ENCODE data around the gene JPT2.

- no peak for TF ChIP-seq POLR2A (IDR thresholded peaks at IDR 0.05)
- TF ChIP-seq, protein P1, sequence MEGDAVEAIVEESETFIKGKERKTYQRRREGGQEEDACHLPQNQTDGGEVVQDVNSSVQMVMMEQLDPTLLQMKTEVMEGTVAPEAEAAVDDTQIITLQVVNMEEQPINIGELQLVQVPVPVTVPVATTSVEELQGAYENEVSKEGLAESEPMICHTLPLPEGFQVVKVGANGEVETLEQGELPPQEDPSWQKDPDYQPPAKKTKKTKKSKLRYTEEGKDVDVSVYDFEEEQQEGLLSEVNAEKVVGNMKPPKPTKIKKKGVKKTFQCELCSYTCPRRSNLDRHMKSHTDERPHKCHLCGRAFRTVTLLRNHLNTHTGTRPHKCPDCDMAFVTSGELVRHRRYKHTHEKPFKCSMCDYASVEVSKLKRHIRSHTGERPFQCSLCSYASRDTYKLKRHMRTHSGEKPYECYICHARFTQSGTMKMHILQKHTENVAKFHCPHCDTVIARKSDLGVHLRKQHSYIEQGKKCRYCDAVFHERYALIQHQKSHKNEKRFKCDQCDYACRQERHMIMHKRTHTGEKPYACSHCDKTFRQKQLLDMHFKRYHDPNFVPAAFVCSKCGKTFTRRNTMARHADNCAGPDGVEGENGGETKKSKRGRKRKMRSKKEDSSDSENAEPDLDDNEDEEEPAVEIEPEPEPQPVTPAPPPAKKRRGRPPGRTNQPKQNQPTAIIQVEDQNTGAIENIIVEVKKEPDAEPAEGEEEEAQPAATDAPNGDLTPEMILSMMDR (IDR thresholded peaks at IDR 0.05), result no peak
Observed at GRCh38 chr16:1635070-1635469, 43.0 kb upstream of the JPT2 start.
